Left kidney (tissue), 2 donors: ENCODE results near the gene CLCN2. TPM values are rescaled to one million over a fixed set of nuclear protein-coding genes. Genes with fewer than 3 reads are reported as not detected.

Experiments used
- DNase-seq: peaks from one replicate; pipeline ENCODE4 v3.0.0-alpha.2; 2013
- polyA plus RNA-seq: library from polyadenylated mRNA; unstranded; fragments of 120-200 nt; gene quantifications from one replicate; pipeline ENCODE4 v1.2.1, GENCODE V29; 2013; ENCODE audit not compliant: insufficient read length

CLCN2 gene
- polyA plus RNA-seq, 1 donor, result 13.1 TPM

- no peak for DNase-seq
Measured at GRCh38 chr3:184381261-184382224, 20.1 kb upstream of the CLCN2 start.

- no peak for DNase-seq
Measured at GRCh38 chr3:184380627-184381260, 19.3 kb upstream of the CLCN2 start.

- no peak for DNase-seq
Measured at GRCh38 chr3:184380185-184380626, 18.8 kb upstream of the CLCN2 start.

GRCh38 chr3:184379358-184380184 lies 18.2 kb upstream of the CLCN2 start, which contains the start of gene CHRD:
CHRD (plus strand) TSS chr3:184380054; CDS start chr3:184380319, 265 bp downstream.
- DNase-seq, result no peak

GRCh38 chr3:184378651-184379357 lies 17.4 kb upstream of the CLCN2 start:
- no peak for DNase-seq

GRCh38 chr3:184377882-184378445 lies 16.6 kb upstream of the CLCN2 start, which contains the start of gene THPO:
THPO (minus strand) TSS chr3:184378207; CDS start chr3:184376259, 1,948 bp downstream.
- DNase-seq, result no peak

GRCh38 chr3:184377374-184377773 lies 16.0 kb upstream of the CLCN2 start:
- no peak for DNase-seq

- DNase-seq, result no peak
Measured at GRCh38 chr3:184375747-184376461, 14.5 kb upstream of the CLCN2 start.

GRCh38 chr3:184373422-184373821 lies 12.0 kb upstream of the CLCN2 start:
- DNase-seq, result no peak

GRCh38 chr3:184372911-184373310 lies 11.5 kb upstream of the CLCN2 start:
- DNase-seq, result no peak

GRCh38 chr3:184372296-184372821 lies 11.0 kb upstream of the CLCN2 start:
- no peak for DNase-seq

GRCh38 chr3:184371570-184372018 lies 10.2 kb upstream of the CLCN2 start:
- DNase-seq, result peak; percentile 75

GRCh38 chr3:184368586-184369183 lies 7.3 kb upstream of the CLCN2 start:
- DNase-seq, result no peak

- no peak for DNase-seq
Measured at GRCh38 chr3:184368116-184368515, 6.7 kb upstream of the CLCN2 start.

GRCh38 chr3:184366619-184367289 lies 5.3 kb upstream of the CLCN2 start:
- DNase-seq, result no peak

- DNase-seq, result peak; percentile 96
Measured at GRCh38 chr3:184362668-184363546, 1.5 kb upstream of the CLCN2 start.

- no peak for DNase-seq
Measured at GRCh38 chr3:184361932-184362667, 695 bp upstream of the CLCN2 start.
